HG02588 (cell line): ENCODE results near the gene CDC42SE2.
A peak's percentile ranks its signal among the peaks of the same experiment; 100 is the strongest.
"Not testable (repeated sequence)": the region's sequence is repeated elsewhere in the genome, so short reads cannot be mapped to it uniquely, and the experiment has no call there.

Experiments used
- ATAC-seq: cut with Tn5 transposase; IDR thresholded peaks from one replicate; pipeline ENCODE4 v1.9.1; 2021; ENCODE audit warnings: mild to moderate bottlenecking, moderate library complexity; ENCODE audit not compliant: unreplicated experiment

Gene CDC42SE2

GRCh38 chr5:131363811-131364506 lies 100.1 kb downstream of the CDC42SE2 start:
- no peak for ATAC-seq

GRCh38 chr5:131364507-131365050 lies 100.7 kb downstream of the CDC42SE2 start:
- ATAC-seq: no peak

GRCh38 chr5:131366428-131366827 lies 102.6 kb downstream of the CDC42SE2 start:
- no peak for ATAC-seq

- no peak for ATAC-seq
These were observed 103.5 kb downstream of the CDC42SE2 start for GRCh38 chr5:131367219-131367860.

GRCh38 chr5:131368866-131369265 lies 105.0 kb downstream of the CDC42SE2 start:
- no peak for ATAC-seq

GRCh38 chr5:131369558-131369957 lies 105.7 kb downstream of the CDC42SE2 start:
- ATAC-seq: no peak

- ATAC-seq: no peak
These were observed 108.0 kb downstream of the CDC42SE2 start for GRCh38 chr5:131371835-131372234.

GRCh38 chr5:131373265-131373664 lies 109.4 kb downstream of the CDC42SE2 start:
- ATAC-seq: no peak

- ATAC-seq: no peak
These were observed 111.5 kb downstream of the CDC42SE2 start for GRCh38 chr5:131375351-131375750.

GRCh38 chr5:131377346-131377745 lies 113.5 kb downstream of the CDC42SE2 start:
- no peak for ATAC-seq

- ATAC-seq: no peak
These were observed 114.0 kb downstream of the CDC42SE2 start for GRCh38 chr5:131377785-131378325.

- ATAC-seq: peak; percentile 24
These were observed 115.1 kb downstream of the CDC42SE2 start for GRCh38 chr5:131378721-131379541.

- ATAC-seq: peak; percentile 38
These were observed 115.9 kb downstream of the CDC42SE2 start for GRCh38 chr5:131379723-131380122.

- not testable (repeated sequence) for ATAC-seq
These were observed 116.4 kb downstream of the CDC42SE2 start for GRCh38 chr5:131380238-131380637.

- ATAC-seq: no peak
These were observed 117.2 kb downstream of the CDC42SE2 start for GRCh38 chr5:131381021-131381420.

GRCh38 chr5:131381777-131382176 lies 117.9 kb downstream of the CDC42SE2 start:
- peak; percentile 50 for ATAC-seq

- peak; percentile 54 for ATAC-seq
These were observed 118.8 kb downstream of the CDC42SE2 start for GRCh38 chr5:131382407-131383395.

GRCh38 chr5:131384173-131384572 lies 120.3 kb downstream of the CDC42SE2 start:
- no peak for ATAC-seq

GRCh38 chr5:131384616-131385214 lies 120.9 kb downstream of the CDC42SE2 start:
- ATAC-seq: no peak
